KMS-11 (cell line): ENCODE data around the gene C14orf119.

Experiments
- H2AFZ ChIP-seq: fragments of 200-600 bp; sonication (generic); 2 replicates; pipeline ENCODE4 v1.6.1; 2016; ENCODE audit warnings: antibody characterized with exemption, mixed run types, low read depth
- H3K27ac ChIP-seq: fragments of 200-600 bp; sonication (generic); 2 replicates; pipeline ENCODE4 v1.6.1; 2016; ENCODE audit warnings: mild to moderate bottlenecking, mixed run types
- H3K27me3 ChIP-seq: fragments of 200-600 bp; sonication (generic); 2 replicates; pipeline ENCODE4 v1.6.1; 2017; ENCODE audit warnings: mild to moderate bottlenecking, low read depth, mixed run types, moderate library complexity; ENCODE audit not compliant: insufficient read depth
- H3K36me3 ChIP-seq: fragments of 200-600 bp; sonication (generic); 2 replicates; pipeline ENCODE4 v1.6.1; 2017; ENCODE audit warnings: mild to moderate bottlenecking, mixed run types; ENCODE audit not compliant: insufficient read depth
- H3K4me1 ChIP-seq: fragments of 200-600 bp; sonication (generic); 2 replicates; pipeline ENCODE4 v1.6.1; 2016; ENCODE audit warnings: mild to moderate bottlenecking, low read depth, mixed run types; ENCODE audit not compliant: poor library complexity, severe bottlenecking
- H3K4me2 ChIP-seq: fragments of 200-600 bp; sonication (generic); 2 replicates; pipeline ENCODE4 v1.7.0; 2016; ENCODE audit warnings: mild to moderate bottlenecking, mixed run types
- H3K4me3 ChIP-seq: fragments of 200-600 bp; sonication (generic); IDR thresholded peaks from 2 replicates; pipeline ENCODE4 v1.6.1; 2017; ENCODE audit warnings: low read depth, low read length, mixed read lengths; ENCODE audit not compliant: insufficient read depth
- H3K79me2 ChIP-seq: fragments of 200-600 bp; sonication (generic); 2 replicates; pipeline ENCODE4 v1.6.1; 2016; ENCODE audit warnings: low read depth, mixed run types; ENCODE audit not compliant: insufficient read depth
- H3K9ac ChIP-seq: fragments of 200-600 bp; sonication (generic); 2 replicates; pipeline ENCODE4 v1.6.1; 2016; ENCODE audit warnings: mild to moderate bottlenecking, mixed run types
- H4K20me1 ChIP-seq: fragments of 200-600 bp; sonication (generic); 2 replicates; pipeline ENCODE4 v1.6.1; 2016; ENCODE audit warnings: mild to moderate bottlenecking, mixed run types; ENCODE audit not compliant: insufficient read depth
- CTCF ChIP-seq: fragments of 200-600 bp; sonication (generic); conservative IDR thresholded peaks from 2 replicates; pipeline ENCODE4 v1.6.1; 2017; ENCODE audit warnings: low read depth, mild to moderate bottlenecking, antibody characterized with exemption, low read length, moderate library complexity, mixed read lengths

Gene C14orf119

GRCh38 chr14:23101213-23101970 is 6.1 kb downstream of the C14orf119 start:
- no peak overlapping the region for H3K9ac ChIP-seq
- H2AFZ ChIP-seq, result no peak overlapping the region
- no peaks in the 10 kb centered on the region for H3K36me3 ChIP-seq
- H3K4me1 ChIP-seq, result peaks cover 10% of the 10 kb centered on the region
- H3K4me3 ChIP-seq, result no peak overlapping the region
- no peak overlapping the region for H3K27ac ChIP-seq
- H4K20me1 ChIP-seq, result no peaks in the 10 kb centered on the region
- peaks cover 12% of the 10 kb centered on the region; the same call in 1 of the 2 replicates for H3K79me2 ChIP-seq
- TF ChIP-seq CTCF, result no peak
- no peak overlapping the region for H3K4me2 ChIP-seq
- no peaks in the 10 kb centered on the region for H3K27me3 ChIP-seq

GRCh38 chr14:23101986-23102625 is 6.8 kb downstream of the C14orf119 start:
- no peak overlapping the region for H2AFZ ChIP-seq
- H3K79me2 ChIP-seq, result peaks cover 5% of the 10 kb centered on the region; the same call in 1 of the 2 replicates
- no peaks in the 10 kb centered on the region for H4K20me1 ChIP-seq
- H3K36me3 ChIP-seq, result no peaks in the 10 kb centered on the region
- TF ChIP-seq CTCF, result no peak
- H3K27ac ChIP-seq, result no peak overlapping the region
- no peak overlapping the region for H3K9ac ChIP-seq
- no peak overlapping the region for H3K4me3 ChIP-seq
- no peaks in the 10 kb centered on the region for H3K27me3 ChIP-seq
- peaks cover 14% of the 10 kb centered on the region for H3K4me1 ChIP-seq
- H3K4me2 ChIP-seq, result no peak overlapping the region

GRCh38 chr14:23102801-23103200 is 7.5 kb downstream of the C14orf119 start:
- H3K36me3 ChIP-seq, result no peaks in the 10 kb centered on the region
- H3K27me3 ChIP-seq, result no peaks in the 10 kb centered on the region
- no peaks in the 10 kb centered on the region for H4K20me1 ChIP-seq
- no peaks in the 10 kb centered on the region for H3K79me2 ChIP-seq
- no peak overlapping the region for H3K27ac ChIP-seq
- H2AFZ ChIP-seq, result no peak overlapping the region
- peaks cover 17% of the 10 kb centered on the region for H3K4me1 ChIP-seq
- no peak overlapping the region for H3K9ac ChIP-seq
- H3K4me3 ChIP-seq, result no peak overlapping the region
- TF ChIP-seq CTCF, result no peak
- H3K4me2 ChIP-seq, result no peak overlapping the region

- no peak overlapping the region for H3K27ac ChIP-seq
Observed at GRCh38 chr14:23103581-23103980, 8.3 kb downstream of the C14orf119 start.

More at GRCh38 chr14:23103581-23103980, 8.3 kb downstream of the C14orf119 start:
- Histone ChIP-seq H3K4me3 (no peak overlapping the region), H3K27me3 (no peaks in the 10 kb centered on the region), H3K79me2 (no peaks in the 10 kb centered on the region), H2AFZ (no peak overlapping the region), H3K9ac (no peak overlapping the region), H4K20me1 (no peaks in the 10 kb centered on the region), H3K36me3 (no peaks in the 10 kb centered on the region), H3K4me1 (peaks cover 17% of the 10 kb centered on the region), H3K4me2 (no peak overlapping the region)
- no peak for TF ChIP-seq CTCF
